GM19455 (cell line): ENCODE data around the gene ACKR3.

Experiments
- ATAC-seq: cut with Tn5 transposase; IDR thresholded peaks from one replicate; pipeline ENCODE4 v1.9.1; 2021; ENCODE audit not compliant: unreplicated experiment

The ACKR3 gene

GRCh38 chr2:236569573-236569973 lies at the start of gene ACKR3:
TSS of gene ACKR3 (plus strand) at chr2:236569825. CDS start at chr2:236580466, 10,641 bp downstream.
- ATAC-seq = peak; percentile 84

DNA sequence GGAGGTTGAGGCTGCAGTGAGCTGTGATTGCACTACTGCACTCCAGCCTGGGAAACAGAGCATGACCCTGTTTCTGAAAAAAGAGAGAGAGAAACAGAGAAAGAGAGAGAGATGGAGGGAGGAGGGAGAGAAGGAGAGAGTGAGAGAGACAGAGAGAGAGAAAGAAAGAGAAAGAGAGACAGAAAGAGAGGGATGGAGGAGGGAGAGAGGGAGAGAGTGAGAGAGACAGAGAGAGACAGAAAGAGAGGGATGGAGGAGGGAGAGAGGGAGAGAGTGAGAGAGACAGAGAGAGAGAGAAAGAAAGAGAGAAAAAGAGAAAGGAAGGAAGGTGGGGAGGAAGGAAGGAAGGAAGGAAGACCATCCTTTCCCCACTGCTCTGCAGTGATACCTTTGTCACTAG lies 48.1 kb upstream of the ACKR3 start:
- no peak for ATAC-seq

DNA sequence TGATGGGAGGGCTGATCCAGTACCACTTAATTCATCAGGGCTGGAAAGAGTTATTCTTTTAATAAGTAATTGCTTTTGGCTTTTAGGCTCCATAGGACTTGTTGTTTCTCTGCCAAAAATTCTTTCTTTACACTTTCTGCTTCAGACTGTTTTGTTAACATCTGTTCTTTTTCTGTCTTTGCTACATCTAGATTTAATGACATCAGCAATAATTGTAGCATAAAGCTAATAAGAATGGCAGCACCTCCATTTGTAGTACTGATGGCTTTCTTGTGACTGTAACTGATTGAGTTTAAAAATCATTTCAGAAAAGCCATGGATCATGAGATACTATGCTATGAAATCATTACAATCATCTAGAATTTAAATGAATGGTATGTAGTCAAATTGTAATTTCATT lies 46.4 kb upstream of the ACKR3 start:
- no peak for ATAC-seq

DNA sequence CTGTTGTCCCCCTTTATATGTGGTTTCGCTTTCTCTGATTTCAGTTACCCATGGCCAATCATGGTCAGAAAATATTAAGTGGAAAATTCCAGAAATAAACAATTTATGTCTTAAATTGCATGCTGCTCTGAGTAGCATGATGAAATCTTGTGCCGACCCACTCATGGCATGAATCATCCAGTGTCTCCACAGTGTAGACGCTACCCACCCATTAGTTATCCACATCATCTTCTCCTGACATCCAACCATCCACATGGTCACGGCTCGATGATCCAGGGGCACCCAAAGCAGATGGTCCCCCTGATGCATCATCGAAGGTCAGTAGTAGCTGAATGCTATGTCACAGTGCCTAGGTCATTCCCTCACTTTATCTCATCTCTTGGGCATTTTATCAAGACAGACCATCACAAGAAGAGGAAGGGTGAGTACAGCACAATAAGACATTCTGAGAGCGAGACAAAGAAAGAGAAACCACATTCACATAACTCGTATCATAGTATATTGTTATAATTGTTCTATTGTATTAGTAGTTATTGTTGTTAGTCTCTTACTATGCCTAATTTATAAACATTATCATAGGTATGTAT lies 44.1 kb upstream of the ACKR3 start:
- ATAC-seq = no peak

- ATAC-seq = no peak
These were observed 43.0 kb upstream of the ACKR3 start for GRCh38 chr2:236526455-236527158.

- ATAC-seq = no peak
These were observed 42.4 kb upstream of the ACKR3 start for GRCh38 chr2:236527159-236527630.

- no peak for ATAC-seq
These were observed 40.0 kb upstream of the ACKR3 start for GRCh38 chr2:236529606-236530005.

GRCh38 chr2:236530512-236530911 lies 39.1 kb upstream of the ACKR3 start:
- no peak for ATAC-seq

DNA sequence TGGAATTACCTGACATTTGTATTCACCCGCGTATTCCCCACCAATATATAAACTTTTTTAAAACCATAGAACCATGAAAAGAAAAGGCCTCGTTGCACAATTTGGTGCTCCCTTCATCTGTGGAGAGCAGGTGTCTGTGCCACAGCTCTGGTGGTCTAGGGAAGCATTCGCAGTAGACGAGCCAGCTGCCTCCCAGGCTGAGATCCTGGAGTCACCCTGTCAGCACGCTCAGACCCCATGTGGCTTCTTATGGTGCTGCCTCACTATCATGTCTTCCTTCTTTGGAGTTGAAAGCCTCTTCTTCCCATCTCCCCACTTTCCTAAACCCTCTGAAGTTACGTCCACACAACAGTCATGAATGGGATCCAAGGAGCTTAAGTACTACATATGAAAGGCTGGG lies 38.4 kb upstream of the ACKR3 start:
- ATAC-seq = no peak

DNA sequence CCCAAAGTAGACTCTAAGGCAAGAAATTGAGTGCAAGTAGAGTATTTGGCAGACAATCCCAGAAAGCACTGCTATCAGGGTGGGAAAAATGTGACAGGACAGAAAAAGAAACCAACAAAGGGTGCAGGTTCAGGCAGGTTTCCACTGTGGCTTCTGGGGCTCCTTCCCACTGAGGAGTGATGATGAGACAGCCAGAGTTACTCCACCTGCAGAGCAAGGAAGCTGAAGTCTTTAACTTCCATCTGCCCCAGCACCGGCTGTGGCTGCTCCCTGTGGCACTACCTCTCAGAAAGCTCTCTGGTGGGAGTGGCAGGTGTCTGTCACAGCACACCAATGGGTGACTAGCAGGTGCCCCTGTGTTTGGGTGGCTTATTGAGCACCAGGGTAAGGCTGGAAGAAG lies 37.6 kb upstream of the ACKR3 start:
- no peak for ATAC-seq

DNA sequence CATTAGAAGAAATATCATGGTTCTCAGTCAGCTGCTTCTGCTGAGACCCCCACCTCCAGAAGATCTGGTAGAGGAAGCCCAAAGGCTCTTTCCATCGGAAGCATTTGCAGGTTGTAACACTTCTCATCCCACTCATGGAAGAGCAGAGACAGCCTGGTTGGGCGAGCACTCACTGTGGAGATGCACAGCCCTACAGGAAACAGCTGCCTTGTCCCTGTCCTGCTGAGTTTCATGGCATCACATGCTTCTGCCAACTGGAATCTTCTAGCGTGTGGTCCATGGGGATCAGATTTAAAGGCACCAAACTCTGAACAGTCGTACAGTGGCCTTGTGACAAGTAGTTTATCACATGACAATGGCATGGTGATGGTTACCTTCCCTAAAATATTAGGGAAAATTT lies 36.3 kb upstream of the ACKR3 start:
- ATAC-seq = no peak

- ATAC-seq = no peak
These were observed 34.6 kb upstream of the ACKR3 start for GRCh38 chr2:236535024-236535423.

DNA sequence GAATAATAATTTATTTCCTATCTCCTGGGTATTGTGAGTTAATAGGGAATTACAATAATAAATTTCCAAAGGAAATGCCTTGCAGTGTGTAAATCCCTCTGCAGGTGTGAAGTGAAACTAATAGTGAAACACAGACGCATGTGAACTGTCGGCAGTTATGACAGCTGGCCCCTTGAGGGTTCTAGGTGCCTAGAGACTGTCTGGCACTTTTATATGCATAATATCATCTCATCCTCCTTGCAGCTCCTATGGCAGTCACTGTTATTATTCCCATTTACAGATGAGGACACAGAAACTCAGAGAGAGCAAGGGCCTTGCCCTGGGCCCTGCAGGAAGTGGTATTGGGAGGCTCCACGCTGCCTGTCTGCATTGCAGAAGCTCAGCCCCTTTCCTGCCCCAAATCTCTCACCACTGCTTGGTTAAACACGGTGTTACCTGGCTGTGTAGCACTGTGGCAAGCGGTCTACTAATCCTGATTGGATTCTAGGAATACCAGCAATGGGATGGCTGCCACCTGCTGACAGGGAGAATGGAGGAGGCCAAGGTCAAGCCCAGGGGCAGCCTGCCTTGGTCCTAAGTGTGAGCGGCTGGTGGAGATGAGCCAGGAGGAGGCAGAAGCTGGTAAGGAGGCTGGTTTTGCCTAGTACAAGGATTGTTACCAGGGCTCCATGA lies 32.8 kb upstream of the ACKR3 start:
- ATAC-seq = peak; percentile 60

DNA sequence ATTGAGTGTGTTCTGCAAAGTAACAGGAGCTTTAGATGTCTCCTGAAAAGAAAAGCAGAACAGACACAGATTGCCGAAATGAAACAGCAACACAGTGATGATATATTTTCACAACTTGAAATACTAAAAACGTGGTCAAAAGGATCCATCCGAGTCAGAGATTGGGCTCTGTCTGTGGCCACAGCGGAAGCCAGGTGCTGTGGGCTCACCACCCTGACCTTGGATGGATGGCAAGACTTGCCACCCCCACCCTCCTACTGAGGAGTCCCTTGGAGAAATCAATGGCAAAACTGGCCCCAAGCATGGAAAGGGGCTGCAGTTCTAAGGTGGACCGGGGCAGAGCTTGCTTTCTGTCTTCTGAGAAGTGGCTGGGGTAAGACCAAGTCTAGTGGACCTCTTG lies 31.4 kb upstream of the ACKR3 start:
- no peak for ATAC-seq

DNA sequence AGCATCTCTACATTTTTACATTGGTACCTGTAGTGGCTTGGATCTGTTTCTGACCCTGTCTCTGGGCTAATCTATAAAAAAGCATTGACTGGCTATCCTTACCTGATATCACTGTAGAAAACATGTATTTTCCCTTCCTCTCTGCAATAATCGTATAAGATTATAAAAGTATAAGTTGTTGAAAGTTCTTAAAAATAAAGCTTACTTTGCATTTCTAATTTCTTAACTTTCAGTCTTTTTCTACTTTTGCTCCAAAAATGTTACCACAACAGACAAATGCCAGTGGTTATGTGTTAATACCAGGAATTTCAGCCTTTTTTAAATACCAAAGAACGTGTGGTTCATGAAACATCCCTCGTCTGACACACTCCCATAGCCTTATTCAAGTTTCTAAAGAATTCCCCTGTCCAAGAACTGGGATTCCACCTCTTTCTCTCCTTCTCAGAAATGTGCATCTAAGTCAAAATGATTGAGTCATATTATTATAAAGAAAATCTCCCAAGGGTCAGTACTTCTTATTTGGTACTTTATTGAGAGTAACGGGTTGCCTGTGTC lies 28.5 kb upstream of the ACKR3 start:
- no peak for ATAC-seq

DNA sequence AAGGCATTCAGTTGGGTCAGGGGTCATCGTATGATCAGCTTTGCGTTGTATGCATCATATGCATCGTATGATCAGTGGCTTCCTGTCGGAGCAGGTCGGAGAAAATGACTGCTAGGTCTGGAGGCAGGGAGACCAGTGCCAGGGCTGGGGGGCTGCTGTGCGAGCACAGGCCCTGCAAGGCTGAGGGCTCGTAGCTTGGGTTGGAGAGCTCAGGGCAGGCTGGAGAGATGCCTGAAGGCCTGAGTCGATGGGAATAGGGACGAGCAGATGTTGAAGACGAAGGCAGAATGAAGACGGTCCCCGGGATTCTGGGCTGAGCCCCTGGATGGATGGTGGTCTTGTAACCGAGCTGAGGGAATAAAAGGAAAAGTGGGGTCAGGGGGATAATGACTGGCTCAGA lies 25.3 kb upstream of the ACKR3 start:
- ATAC-seq = no peak

DNA sequence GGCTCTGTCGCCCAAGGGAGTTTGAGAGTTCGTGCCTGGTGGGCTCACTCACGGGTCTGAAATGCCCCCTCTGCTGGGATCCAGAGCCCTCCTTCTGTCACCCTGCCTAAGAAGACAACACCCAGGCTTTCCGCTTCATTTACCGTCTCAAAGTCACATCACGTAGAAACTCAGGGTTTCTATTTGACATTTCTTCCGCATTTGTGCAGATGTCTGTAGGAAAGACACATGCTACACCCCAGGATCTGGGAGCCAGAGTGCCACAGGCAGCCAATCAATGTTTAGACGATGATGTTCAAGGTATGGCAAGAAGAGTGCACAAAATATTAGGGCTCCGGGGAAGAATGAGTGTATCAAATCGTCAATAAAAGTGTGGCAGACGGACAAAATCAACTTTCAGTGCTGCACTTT lies 24.4 kb upstream of the ACKR3 start:
- peak; percentile 48 for ATAC-seq

DNA sequence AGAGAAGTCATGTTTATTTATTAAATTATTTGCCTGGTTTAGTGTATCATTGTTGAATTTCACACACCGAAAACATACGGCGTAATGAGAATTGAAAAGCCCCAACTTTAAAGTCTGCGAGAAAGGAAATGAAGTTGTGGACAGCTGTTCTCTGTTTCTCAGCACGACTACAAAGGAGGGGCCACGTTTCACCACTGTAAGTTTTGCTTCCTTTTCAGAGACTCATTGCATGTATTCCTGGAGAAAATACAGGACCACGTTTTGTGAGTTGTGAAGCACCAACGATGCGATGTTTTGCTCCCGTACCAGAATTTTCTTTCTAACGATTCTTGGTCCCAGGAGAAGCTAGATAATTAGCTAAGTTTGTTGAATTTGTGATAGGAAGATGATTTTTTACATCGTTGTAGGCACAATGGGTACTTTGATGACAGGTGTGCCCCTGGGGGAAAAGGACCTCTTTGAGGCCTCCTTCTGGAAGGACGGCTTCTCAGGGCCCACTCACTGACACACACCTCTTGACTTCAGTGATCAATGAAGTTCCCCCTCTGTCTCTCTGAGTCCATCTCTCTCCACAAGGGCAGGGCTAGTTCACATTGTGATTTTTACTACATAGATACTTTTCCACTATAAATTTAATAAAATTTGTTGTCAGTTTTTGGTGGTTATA lies 23.7 kb upstream of the ACKR3 start:
- ATAC-seq = peak; percentile 69

DNA sequence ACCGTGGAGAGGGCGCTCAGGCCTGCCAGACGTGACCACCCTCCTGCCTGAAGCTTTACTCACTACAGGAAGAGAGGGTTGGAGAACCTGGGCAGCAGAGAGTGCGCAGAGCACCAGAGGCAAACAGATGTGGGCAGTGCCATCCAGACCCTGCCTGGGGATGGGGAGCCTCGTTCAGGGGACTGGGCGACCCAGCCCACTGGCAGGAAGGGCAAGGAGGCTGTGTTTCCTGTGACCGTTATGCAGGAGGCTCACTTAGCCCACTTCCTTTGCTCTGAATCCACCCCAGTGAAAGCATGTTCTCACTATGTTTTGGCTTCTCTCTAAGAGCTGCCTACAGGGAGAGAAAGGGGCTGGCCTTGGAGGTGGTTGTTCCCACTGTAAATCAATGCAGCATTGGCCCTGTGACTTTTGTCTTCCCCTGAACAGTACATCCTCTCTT lies 23.0 kb upstream of the ACKR3 start:
- no peak for ATAC-seq

DNA sequence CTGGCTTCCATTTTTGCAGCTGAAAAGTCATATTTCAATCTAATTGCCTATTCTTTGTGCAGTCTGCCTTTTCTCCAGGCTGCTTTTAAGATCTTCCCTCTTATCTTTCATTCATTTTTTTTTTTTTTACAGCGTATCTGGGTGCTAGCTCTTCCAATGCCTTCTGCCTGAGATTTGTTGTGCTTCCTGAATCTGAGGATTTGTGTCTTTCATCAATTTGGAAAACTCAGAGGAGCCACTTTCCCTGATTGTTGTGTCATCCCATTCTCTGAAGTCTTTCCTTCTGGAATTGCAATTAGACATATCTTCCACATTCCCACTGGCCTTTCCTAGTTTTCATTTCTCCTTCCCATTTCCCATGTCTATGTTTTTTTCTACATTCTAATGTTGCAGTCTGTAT lies 21.9 kb upstream of the ACKR3 start:
- ATAC-seq = no peak

GRCh38 chr2:236548179-236548921 lies 21.3 kb upstream of the ACKR3 start:
- no peak for ATAC-seq
